HG02870 (cell line): ENCODE data around the gene RAI1.

Experiments
- ATAC-seq: cut with Tn5 transposase; IDR thresholded peaks from one replicate; pipeline ENCODE4 v1.9.1; 2021; ENCODE audit warnings: mild to moderate bottlenecking, moderate library complexity; ENCODE audit not compliant: unreplicated experiment

RAI1 gene

DNA sequence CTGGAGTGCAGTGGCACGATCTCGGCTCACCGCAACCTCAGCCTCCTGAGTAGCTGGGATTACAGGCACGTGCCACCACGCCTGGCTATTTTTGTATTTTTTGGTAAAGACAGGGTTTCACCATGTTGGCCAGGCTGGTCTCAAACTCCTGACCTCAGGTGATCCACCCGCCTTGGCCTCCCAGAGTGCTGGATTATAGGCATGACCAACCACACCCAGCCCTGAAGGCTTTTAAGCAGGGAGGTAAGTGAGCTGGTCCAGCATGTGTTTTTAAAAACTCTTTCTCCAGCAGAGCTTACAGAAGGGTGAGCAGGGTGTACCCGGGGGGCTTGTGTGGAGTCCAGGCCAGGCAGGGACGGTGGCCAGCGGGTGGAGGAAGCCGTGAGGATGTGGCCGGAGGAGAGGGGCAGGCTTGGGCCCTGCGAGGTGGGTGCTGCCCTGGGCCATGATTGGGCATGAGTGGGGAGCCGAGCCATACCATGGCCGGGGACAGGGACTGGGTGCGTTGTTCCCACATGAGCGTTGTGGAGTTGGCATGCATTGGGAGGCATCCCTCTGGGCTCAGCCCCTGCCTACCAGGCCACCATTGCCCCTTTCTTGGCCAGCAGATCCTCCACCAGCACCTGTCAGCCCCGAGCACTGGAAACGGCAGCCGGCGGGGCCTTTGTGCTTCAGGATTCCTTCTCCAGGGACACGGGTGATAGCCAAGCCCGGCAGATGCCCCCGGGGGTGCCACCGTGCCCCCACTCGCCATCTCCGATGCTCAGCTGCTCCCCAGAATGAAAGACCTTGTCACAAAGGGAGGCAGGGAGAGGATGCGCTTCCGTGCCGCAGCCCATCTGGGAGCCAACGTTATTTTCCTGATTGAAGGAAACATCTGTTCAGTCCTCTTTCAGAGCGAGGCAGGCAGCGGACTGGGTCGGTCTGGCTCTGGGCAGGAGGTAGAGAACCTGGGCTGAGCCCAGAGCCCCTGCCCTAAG lies 64.5 kb downstream of the RAI1 start:
- no peak for ATAC-seq

DNA sequence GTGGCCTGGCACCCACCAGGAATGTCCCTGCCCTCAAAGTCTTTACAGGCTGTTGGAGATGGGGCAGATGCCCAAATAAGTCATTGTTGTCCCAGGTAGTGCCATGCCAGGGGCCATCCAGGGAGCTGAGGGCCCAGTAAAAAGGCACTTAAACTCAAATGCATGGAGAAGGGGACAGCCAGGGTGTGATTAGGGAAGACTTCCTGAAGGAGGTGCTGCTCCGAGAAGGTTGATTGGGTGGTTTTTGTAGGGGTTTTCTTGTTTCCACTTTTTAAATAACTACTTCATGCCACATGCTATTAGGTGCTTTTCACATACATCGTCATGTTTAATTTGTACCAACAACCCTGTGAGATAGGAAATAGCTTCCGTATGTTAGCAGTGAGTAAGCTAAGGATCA lies 66.9 kb downstream of the RAI1 start:
- ATAC-seq, result no peak

DNA sequence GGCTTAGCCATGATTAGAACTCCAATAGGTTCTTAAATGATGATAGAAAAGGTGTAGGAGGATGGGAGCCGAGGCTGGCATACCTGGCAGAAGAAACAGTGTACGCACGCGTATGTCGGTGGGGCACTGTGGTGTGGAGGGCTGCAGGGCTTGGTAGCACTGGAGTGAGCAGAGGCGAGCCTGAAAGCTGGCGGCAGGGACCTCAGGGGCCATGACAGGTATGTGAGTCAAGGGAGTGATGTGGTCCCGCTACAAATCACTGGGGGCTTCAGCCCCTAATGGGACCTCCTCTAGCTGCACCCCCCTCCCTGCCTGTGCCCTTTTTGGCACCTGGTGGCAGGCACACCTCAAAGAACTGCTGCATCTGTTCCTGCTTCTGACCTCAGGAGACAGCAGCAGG lies 67.3 kb downstream of the RAI1 start:
- no peak for ATAC-seq

DNA sequence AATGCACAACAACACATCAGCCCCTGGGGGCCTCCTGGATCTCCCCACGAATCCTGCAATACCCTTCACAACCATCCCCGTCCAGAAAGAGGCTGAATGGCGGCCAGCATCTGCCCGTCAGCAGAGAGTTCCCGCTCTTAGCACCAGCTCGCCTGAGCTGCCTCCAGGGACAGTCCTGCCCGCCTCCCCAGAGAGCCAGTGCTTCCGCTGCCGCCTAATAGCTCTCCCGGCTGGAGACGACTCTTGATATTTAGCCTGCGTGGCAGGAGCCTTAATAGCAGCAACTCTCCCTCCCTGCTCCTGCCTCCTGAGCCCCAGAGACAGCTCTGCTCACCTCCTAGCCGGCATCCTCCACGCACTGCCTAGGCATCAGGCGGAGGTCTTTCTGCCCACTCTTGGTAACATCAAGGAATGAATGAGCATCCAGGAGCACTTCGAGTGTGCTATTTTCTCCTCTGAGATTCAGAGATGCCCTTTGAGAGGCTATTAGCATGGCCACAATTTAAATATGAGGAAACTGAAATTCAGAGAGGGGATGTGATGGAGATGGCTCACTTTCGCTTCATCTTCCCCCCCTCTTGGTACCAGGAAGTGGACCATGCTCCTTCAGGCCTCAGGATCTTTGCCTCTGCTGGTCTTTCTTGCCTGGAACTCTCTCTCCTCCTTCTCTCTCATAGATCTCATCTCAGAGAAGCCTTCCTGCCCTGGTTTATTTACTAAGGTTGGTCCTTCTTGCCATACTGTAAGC lies 67.9 kb downstream of the RAI1 start:
- no peak for ATAC-seq

DNA sequence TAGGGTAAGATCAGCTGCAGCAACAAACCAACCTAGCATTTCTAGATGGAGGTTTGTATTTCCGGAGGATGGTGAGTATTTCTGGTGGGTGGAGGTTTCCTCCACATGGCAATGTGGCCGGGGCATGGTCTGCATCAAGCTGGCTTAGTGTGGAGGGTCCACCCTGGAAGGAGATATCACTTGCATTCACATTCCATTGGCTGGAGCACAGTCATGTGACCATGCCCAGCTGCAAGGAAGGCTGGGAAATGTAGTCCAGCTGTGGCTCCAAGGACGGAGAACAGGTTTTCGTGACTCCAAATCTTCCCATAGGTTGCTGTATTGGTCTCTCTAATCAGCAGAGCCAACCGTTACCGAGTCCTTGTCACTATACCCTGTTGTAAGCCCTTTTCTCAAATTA lies 68.7 kb downstream of the RAI1 start:
- ATAC-seq, result no peak

DNA sequence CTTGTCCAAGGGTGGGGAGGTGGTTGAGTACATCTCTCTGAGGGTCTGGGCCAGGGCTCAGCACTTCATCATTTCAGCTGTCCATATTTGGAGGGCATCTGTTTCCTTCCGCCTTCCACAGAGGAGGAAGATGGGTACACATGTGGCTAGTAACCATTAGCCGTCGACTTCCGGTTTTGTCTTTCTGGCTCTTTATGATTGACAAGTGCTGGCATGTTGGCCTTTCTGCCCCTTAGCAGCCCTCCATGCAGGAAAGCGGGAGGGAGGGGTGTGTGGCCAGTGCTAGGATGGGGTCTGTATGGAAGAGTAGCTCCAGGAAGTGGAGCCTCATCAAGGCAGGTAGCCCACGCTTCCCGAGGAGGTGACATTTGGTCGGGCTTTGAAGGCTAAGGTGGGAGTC lies 69.6 kb downstream of the RAI1 start:
- ATAC-seq, result no peak

DNA sequence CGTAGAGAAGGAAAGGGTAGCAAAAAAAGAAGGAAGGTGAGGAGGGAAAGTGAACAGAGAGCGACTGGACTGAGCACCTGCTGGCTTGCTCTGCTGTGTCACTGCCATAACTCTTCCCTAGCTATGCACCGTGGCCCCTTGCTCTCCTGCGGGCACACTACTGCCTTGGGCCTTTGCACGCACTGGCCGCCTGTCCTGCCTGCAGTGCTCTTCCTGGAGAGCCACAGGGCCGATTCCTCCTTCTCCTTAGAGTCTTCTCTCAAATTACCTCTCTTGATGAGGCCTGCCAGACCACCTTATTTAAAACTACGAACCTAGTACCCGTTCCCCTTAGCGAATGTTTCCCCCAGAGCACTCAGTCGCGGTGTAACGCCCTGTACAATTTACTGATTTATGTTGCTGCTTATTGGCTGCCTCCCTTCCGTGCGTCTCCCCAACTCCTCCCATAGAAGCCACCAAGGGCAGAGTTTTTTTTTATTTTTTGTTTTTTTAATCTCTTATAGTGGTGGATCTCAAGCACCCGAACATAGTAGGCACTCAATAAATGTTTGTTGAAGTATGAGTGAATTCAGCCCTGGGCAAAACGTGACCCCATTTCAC lies 70.3 kb downstream of the RAI1 start:
- ATAC-seq, result no peak

DNA sequence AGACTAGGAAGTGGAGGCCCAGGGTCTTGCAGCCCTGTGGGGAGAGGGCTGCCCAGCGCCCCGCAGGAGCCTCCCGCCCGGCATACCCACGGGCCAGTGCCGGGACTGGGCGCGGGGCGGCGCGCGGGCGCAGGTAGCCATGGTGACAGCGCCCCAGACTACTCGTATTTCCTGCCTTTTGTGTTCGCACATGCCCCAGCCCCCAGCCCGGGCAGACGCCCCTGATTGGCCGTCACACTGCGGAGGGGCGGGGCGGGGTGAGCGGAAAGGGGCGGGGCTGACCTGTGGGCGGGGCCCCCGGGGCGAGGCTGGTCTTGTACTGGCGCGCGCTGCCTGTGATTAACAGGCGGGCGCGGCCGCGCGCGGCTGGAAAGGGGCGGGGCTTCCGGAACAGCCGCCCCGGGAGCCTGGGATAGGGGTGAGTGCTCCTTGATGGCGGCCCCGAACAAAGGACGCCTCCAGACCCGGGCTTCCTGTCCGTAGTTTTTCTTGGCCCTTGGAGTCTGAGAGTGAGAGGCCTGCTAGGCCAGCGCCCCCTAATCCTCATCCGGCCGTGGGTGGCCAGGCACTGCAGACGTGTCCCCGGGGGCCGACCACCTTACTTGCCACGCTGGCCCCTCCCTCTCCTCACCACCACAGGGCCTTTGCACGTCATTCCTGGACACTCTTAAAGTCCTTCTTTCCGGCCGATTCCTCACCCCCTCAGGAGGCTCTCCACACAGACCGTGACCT lies 71.0 kb downstream of the RAI1 start:
- peak; percentile 80 for ATAC-seq

DNA sequence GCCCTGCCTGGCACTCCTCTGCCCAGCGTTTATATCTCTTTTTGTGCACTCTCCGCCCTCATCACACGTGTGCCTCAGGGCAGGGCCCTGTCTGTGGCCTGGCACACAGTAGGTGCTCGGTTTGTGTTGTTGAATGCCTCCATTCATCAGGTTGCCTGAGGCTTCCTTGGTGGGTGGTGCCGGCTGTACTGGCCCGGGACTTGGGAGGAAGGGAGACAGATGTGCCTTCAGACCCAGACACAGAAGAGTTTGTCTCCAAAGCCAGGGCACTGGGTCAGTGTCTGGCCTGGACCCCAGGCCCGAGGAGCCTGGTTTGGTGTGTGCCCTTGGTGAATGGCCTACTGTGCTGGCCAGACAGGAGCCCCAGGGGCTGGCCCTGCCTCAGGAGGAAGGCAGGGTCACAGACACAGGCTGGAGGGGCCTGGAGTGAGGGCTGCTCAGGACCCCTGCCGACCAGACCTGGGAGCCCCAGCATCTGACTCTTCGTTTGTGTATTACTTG lies 71.6 kb downstream of the RAI1 start:
- no peak for ATAC-seq

DNA sequence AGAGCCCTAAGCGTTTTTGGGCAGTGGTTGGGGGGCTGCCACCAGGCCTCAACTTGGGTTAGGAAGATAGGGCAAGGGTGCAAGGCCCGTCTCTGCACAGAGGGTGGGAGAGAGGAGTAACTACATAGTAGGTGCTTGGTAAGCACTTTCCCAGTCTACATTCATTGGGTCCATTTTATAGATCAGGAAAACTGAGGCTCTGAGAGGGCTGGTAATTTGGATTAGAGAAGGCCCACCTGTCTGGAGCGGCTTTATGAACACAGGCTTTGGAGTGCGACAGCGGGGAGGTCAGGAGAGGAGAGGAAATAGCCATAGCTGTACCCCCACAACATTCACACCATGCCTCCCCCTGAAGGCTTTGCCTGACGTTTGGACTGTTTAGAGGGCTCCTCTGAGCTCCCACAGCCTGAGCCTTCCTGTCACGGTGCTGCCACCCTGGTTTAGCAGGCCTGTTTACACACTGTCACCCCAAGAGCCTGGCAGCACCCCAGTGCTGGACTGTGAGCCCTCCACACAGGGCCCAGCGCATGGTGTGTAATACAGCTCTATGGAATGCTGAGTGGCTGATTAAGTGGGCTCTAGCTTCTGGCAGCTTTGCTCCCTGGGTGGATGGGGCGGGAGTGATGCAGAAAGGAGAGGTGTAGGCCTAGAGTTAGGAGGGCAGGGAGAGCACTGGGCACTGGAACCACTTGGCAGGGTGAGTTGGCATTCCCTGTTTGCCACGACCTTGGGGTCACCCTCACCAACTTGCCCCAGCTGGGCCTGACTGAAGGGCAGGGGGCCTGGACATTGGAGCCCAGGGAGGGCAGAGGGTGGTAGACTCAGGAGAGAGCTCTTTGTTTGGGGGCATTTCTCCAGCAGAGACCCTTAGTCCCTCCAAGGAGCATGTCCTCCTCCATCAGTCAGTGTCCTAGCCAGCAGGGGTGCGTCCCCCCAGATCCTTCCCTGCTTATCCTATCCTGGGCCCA lies 73.7 kb downstream of the RAI1 start:
- ATAC-seq, result no peak

DNA sequence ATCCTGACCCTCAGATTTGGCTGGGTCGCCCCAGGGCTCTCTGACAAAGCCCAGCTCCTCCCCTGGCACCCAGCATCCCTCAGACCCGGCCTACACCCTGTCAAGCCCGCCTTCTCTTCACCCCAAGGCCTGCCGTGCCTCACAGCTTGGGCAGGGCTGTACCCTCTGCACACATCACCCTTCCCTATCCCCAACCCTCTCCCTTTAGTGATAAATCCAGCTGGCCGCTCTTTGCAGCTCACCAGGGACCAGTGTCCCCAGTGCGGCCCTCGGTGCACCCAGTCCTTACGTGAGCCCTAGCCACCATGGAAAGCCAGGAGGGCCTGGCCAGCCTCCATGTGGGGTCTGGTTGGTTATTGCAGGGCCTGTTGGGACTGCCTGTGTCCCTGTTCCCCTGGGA lies 74.5 kb downstream of the RAI1 start:
- no peak for ATAC-seq

DNA sequence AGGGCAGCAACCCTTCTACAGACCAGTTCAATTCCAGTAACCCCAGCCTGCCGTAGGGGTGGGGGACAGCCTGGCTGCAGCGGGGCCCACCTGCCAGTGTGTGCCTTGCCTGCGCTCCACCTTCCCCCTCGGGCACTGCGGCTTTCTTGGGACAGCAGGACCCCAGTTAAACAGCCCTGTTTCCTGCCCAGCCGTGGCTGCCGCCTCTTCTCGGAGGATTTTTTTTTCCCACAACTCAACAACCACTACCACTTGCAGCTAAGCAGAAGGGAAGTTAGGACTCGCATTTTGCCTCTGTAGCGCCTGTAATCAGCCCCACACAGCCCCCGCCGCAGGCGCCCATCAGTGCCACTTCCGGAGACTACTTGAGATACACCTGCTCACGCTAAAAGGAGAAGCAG lies 76.1 kb downstream of the RAI1 start:
- ATAC-seq, result no peak

DNA sequence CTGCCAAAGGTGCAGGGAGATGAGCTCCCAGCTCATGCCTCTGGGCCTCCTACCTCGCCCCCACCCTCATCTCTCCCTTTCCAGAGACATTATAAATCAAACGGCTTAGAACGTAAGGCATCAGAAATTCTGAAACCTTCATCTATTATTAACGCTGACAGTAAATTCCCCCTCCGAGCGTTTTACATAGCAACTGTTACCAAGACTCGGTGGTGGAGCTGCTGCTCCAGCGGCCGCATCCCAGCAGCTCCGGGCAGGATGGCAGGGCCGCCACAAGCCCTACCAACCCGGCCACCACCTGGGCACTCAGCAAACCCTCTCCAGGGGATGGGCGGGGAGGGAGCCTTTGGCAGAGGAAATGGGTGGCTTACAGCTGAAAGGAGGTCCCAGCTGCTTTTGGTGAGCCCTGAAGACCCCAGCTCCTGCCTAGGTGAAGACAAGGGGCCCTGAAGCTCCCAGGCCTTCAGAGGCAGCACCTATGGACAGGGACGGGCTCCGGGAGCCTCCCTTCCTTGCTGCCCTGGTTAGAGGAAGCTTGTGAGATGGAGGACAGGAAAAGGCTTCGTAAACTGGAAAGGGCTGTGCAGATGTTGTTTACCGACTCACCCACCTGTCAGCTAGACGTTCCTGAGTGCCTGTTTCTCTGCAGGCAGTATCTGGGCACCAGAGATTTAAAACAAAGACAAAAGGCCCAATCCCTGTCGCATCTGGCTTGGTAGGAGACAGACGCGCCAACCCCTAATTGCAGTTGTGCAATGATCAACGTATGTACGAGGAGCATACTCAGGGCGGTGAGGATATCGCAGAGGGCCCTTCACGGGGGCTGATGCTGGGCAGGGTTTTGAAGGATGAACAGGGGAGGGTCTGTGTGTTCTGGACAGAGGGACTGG lies 76.9 kb downstream of the RAI1 start:
- no peak for ATAC-seq

DNA sequence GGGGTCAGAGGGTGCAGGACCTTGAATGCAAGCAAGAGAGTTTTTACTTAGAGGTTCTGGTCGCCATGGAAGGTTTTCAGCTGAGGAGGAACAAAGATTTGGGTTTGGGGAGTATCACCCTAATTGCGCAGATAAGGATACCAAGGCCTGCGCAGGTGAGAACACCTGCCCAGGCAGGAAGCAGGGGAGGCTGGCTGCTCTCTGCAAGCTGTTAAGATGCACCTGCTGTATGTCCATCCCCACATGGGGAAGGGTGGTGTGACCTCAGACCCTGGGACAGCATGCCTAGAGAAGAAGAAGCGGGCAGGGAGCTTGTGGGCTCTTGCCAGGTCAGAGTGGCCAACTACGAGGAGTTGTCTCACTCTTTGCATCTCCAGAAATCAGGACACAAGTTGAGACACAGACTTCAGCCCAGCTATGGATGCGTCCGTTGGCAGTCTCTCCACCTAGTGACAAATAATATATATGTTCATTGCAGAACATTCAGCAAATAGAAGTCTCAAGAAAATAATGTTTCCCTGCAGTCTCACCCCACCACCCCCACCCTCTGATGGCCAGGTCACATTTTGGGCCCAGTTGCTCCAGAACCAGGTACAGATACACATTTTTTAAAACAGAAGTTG lies 77.8 kb downstream of the RAI1 start:
- ATAC-seq, result no peak

DNA sequence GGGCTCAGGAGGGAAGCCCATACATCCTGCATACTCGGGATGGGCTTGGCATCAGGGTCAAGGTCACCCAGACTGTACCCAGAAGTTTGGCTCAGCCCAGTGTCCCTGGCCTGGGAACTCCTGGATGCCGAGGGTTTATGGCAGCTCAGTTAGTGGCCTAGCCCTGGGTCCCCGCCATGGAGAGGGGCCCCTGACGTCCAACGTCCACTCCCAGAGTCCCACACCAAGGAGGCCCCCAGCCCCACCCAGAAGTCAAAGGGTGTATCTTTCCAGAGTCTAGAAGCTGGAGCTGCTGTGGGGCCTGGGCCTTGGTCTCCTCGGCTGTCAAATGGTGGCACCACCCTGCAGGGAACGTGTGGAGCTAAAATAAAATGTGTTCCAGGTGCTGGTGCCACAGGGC lies 79.1 kb downstream of the RAI1 start:
- ATAC-seq, result no peak

DNA sequence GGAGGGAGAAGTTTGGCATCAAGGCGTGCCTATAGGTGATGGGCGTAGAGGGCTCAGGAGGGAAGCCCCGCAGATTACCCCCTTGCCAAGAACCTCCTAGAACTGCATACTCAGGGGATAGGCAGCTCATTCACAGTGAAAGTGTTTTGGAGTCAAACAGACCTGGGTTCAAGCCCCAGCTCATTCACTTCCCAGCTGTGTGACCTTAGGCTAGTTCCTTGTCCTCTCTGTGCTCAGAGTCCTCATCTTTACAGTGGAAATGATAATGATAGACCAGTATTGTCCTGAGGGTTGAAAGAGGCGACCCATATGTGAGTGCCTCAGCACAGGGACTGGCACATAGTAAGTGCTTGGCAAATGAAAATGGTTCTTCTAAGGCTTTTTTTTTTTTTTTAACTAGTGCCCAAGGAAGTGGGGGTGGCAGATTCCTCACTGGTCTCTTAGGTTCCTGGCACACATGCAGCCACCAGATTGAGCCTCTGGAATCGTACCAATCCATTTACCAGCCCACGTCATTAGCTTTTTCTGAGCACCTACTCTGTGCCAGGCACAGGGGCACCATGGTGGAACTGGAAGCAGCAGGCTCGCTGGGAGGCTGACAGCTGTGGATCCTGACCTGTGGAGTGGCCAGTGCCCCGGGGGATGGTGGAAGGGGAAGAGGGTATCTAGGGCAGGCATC lies 79.8 kb downstream of the RAI1 start:
- no peak for ATAC-seq

DNA sequence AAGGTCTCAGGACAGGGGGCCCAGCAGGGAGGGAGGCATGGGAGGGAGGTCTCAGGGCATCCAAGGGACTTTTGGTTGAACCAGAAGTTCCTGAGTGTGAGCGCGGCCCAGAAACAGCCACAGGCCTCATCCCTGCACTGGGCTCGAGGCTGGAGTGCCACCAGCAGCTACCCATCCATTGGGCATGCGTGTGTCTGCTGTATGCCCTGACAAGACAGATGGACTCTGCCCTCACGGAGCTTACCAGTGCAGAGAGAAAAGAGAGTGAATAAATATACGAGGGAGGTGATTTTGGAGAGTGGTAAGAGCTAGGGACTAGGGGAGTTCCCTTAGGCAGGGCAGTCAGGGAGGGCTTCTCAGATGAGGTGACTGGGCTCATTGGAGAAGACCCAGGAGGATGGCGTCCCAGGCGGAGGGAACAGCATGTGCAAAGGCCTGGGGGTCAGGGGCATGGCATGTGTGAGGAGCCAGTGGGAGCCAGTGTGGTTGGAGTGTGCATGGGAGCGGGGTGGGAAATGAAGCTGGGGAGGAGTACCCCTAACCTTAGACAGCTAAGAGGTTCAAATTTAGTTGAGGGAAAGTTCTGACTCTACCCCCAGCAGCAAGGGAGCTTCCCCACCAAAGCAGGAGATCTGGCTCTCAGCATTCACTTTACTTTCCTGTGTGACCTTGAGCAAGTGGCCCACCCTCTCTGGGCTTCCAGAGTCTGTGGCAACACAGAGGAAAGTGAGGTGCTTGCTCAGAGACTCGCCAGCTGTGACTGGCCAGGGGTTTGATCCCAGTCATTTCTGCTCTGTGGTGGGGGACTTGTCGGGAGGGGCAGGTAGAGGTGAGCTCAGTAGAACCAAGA lies 80.9 kb downstream of the RAI1 start:
- ATAC-seq, result no peak
